Hepatocyte (in vitro differentiated cells): Measurements from ENCODE around the gene HEATR5B.

ENCODE experiments used
- CTCF ChIP-seq: fragments of 200-600 bp; sonication (generic); IDR thresholded peaks from 2 replicates; pipeline ENCODE4 v1.5.1; 2016; ENCODE audit warnings: antibody characterized with exemption, mild to moderate bottlenecking; ENCODE audit not compliant: poor library complexity
- EZH2 ChIP-seq: fragments of 200-600 bp; sonication (generic); IDR thresholded peaks from 2 replicates; pipeline ENCODE4 v1.6.1; 2016; ENCODE audit warnings: antibody characterized with exemption, mild to moderate bottlenecking, borderline replicate concordance
- EZH2phosphoT487 ChIP-seq: fragments of 200-600 bp; sonication (generic); IDR thresholded peaks from one replicate; pipeline ENCODE4 v1.6.1; 2018; ENCODE audit warnings: antibody characterized with exemption, mild to moderate bottlenecking, low read depth, moderate library complexity; ENCODE audit not compliant: unreplicated experiment, severe bottlenecking

DNA sequence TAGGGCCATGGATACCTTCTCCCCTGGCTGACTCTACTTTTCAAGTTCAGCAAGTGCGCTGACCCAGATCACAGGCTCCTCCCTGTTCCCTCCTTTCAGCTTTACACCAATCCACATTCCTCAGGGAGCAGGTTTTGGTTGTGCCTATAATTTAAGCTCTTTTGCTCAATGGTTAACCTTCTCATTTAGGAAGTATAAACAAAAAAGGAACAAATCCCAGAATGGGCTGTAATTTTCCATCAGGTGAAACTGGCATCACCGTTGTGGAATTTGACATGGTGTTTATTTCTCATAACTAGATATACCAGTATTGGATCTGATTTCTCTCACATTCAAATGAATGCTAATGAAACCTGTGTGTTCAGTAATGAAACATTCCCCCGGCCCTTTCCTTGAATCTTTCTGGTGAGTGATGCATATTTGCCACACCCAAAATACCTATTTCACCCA, 131.4 kb downstream of the HEATR5B start:
- TF ChIP-seq CTCF (no peak), EZH2 (no peak), EZH2phosphoT487 (no peak)
